GM20000 (cell line): ENCODE measurements around the gene VOPP1.

Source experiments
- DNase-seq: peaks from one replicate; pipeline ENCODE4 v3.0.0; 2012; ENCODE audit warnings: low spot score
- TF ChIP-seq, protein P1 (sequence below): IDR thresholded peaks from 2 replicates; pipeline ENCODE4 v1.5.1; 2012; ENCODE audit warnings: mild to moderate bottlenecking, control low read depth; ENCODE audit errors: extremely low read depth, missing control alignments

The VOPP1 gene

DNA sequence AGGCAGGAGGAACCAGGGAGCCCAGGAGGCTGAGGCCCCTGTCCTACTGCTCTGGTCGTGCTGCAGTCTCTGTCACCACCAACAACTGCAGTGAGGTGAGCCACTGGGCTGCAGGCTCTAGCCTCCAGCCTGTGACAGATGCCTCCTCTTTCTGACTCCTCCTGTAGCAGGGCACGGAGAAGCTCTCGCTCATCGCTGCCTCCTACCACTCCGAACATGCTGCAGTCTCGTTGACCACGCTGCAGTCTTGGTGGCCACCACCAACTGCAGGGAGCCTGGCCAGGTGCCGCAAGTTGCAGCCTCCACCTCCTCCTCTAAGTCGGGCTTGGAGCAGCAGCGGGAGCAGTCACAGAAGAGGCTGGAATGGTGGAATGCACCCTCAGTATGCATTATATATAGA is 22.1 kb upstream of the VOPP1 start:
- no peak for DNase-seq
- TF ChIP-seq, protein P1, sequence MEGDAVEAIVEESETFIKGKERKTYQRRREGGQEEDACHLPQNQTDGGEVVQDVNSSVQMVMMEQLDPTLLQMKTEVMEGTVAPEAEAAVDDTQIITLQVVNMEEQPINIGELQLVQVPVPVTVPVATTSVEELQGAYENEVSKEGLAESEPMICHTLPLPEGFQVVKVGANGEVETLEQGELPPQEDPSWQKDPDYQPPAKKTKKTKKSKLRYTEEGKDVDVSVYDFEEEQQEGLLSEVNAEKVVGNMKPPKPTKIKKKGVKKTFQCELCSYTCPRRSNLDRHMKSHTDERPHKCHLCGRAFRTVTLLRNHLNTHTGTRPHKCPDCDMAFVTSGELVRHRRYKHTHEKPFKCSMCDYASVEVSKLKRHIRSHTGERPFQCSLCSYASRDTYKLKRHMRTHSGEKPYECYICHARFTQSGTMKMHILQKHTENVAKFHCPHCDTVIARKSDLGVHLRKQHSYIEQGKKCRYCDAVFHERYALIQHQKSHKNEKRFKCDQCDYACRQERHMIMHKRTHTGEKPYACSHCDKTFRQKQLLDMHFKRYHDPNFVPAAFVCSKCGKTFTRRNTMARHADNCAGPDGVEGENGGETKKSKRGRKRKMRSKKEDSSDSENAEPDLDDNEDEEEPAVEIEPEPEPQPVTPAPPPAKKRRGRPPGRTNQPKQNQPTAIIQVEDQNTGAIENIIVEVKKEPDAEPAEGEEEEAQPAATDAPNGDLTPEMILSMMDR = no peak

DNA sequence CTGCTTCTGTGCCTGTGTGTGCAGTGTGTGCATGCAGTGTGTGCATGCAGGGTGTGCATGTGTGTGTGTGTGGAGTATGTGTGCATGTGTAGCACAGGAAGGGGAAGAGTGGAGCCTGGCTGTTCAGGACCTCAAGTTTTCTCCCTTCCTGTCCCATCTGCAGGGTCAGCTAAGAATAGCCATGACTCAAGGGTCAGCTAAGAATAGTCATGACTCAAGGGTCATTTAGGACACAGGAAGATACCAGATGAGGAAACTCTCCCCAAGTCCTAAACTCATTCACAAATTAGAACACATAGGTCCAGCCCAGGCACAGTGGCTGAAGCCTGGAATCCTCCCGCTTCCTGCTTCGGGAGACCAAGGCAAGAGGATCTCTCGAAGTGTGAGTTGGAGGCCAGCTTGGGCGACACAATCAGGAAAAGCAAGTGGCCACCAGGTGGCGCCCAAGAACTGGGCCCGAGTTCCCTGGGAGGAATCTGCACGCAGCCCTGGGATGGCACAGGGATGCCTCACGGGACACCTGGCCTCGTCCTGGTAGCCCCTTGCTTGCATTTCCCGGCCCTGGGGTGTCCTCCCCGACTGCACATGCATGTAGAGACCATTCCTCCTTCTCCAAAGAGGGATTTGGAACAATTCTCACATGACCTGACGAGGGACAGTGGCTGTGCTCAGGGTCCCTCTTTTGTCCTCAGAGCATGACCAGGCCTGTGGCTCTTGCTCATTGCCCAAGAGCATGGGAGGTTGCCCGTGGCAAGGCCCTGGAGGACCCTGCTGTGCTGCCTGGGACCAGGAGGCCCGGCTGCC is 21.4 kb upstream of the VOPP1 start:
- TF ChIP-seq, protein P1 = peak; percentile 74
- peak; percentile 56 for DNase-seq

DNA sequence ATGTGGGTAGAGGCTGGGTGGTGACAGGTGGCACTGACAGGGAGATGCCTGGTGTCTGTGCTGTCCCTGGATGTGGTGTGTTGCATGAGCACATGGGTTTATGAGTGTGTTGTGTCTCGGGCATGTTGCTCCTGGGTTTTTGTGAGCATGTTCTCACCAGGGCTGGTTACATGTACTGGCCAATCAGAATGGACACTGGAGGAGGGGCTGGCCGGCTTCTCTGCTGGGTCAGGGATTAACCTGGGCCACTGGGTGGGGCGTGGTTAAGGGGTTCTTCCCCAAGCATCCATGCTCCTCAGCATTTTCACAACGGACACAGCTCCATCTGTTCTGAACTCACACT is 20.8 kb upstream of the VOPP1 start:
- no peak for DNase-seq
- TF ChIP-seq, protein P1 = no peak

DNA sequence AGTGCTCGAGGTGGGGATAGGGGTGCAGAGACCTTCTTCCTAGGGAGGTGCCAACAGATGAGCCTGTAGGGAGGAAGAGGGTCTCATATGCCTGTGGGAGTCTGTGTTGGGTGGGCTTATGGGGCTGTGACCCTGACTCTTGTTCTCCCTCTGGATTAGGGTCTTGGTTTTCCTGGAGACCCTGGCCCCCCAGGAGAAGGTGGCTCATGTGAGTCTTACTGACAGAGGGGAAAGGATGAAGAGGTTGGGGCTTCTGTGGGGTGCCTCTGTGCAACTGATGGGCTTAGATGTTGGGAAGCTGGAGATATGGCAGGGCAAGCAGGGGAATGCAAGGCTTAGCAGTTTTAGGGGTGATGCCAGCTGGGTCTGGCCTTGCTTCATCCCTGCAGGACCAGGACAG is 20.2 kb upstream of the VOPP1 start:
- peak; percentile 5 for DNase-seq
- TF ChIP-seq, protein P1 = no peak

DNA sequence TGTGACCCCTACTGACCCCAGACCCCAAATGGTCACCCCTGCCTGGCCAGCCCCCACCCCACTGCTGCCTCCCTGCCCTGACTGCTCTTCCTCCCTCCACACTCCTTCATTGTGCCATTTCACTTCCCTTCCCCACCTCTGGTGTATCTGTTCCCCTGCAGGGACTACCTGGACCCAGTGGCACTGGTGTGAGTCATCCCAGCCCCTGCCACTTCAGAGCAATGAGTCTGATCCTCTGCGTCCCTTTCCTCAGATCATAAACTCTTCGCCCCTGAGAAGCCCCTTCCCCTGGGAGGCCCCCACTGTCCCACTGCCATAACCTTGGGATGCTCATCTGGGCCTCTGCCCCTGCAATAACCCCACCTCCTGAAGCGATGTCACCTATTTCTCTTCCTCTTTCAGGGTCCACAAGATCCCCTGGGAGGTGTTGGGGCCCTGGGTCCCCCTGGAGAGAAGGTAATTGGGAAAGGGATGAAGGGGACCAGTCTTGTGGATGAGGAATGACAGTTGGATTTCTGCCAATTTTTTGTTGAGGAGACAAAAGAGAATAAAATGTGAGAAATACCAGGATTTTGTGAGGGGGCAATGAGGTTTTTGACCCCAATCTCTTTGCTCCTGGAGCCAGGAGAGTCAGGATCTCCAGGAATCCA is 19.1 kb upstream of the VOPP1 start:
- peak; percentile 9 for DNase-seq
- TF ChIP-seq, protein P1 = no peak

DNA sequence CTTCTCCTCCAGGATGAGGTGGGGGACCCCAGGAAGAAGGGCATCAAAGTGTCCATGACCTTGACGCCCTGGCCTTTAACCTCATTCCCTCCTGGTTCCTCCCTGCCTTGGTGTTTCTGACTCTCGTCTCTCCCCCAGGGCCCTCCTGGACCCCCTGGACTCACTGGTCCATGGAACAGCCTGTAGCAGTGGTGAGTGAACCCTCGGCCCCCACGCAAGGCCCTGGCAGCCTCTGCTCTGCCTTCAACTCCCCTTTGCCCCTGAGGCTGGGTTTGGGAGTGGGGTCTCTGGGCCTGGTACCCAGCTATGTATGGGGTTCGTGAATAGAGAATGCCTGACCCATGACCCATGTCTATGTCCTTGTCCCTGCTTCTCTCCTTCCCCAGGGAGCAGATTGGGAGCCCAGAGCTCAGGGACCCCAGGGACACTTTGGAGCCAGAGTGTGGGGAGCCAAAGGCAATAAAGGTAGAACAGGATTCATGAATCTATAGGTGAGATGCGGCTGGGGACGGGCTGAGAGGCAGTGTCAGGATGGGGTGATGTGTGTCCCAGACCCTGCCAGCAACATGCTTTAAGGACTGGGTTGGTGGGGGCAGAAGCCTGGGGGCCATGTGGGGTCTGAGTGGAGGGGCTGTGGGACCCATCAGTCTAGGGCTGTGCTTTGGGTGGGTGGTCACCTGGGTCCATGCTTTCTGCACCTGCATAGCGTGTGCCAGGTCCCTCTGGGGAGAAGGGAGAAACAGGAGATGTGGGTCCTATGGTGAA is 18.4 kb upstream of the VOPP1 start:
- DNase-seq = no peak
- TF ChIP-seq, protein P1 = no peak

DNA sequence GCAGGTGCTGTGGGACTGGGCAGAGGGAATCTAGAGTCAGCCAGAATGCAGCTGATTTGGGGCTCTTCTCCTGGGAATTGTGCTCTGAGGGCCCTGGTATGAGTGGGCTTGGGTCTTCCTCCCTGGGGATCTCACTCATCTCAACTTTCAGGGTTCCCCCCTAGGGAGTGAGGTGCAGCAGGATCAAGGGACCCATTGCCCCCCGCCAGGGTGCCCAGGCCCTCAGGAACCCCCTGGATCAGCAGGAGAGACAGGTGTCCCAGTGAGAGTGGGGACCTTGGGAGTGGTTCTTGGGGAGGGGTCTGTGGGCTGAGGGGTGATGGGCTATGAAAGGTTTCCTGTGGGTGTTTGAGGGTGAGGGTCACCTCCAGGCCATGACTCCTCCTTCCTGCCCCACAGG is 17.6 kb upstream of the VOPP1 start:
- TF ChIP-seq, protein P1 = no peak
- peak; percentile 5 for DNase-seq
